ENCODE measurements around the gene MIF4GD.
"Not testable (repeated sequence)": the region's sequence is repeated elsewhere in the genome, so short reads cannot be mapped to it uniquely, and the experiment has no call there.

The MIF4GD gene

DNA sequence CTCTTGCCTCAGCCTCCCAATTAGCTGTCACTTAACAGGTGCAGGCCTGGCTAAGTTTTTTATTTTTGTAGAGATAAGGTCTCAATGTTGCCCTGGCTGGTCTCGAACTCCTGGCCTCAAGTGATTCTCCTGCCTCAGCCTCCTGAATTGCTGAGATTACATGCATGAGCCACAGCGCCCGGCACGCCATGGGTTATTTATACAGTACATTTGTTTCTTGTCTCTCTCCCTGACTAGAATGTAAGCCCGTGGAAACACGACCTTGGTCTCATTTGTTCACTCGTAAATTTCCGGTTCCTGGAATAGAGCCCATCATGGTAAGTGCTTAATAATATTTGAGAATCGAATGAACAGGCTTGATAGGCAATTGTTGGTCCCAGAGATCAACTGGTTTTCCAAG lies 16.2 kb upstream of the MIF4GD start:
- DNase-seq, result no peak

DNA sequence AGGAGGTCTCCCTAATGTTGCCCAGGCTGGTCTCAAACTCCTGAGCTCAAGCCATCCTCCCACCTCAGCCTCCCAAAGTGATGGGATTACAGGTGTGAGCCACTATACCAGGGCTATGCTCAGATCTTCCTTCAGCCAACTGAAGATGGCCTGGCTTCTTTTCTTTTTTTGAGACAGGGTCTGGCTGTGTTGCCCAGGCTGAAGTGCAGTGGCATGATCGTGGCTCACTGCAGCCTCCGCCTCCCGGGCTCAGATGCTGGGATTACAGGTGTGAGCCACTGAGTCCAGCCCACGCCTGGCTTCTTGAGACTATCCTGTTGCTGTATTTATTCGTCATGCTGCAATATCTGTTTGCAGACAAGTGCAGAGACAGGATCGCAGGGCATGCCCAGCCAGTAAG lies 14.1 kb upstream of the MIF4GD start:
- no peak for DNase-seq

GRCh38 chr17:75280189-75280588 lies 9.2 kb upstream of the MIF4GD start:
- DNase-seq, result not testable (repeated sequence)

GRCh38 chr17:75277664-75278071 lies 6.6 kb upstream of the MIF4GD start:
- no peak for DNase-seq

- no peak for DNase-seq
Observed at GRCh38 chr17:75273977-75274708, 3.1 kb upstream of the MIF4GD start.

GRCh38 chr17:75272848-75273184 lies 1.8 kb upstream of the MIF4GD start:
- DNase-seq, result no peak

DNA sequence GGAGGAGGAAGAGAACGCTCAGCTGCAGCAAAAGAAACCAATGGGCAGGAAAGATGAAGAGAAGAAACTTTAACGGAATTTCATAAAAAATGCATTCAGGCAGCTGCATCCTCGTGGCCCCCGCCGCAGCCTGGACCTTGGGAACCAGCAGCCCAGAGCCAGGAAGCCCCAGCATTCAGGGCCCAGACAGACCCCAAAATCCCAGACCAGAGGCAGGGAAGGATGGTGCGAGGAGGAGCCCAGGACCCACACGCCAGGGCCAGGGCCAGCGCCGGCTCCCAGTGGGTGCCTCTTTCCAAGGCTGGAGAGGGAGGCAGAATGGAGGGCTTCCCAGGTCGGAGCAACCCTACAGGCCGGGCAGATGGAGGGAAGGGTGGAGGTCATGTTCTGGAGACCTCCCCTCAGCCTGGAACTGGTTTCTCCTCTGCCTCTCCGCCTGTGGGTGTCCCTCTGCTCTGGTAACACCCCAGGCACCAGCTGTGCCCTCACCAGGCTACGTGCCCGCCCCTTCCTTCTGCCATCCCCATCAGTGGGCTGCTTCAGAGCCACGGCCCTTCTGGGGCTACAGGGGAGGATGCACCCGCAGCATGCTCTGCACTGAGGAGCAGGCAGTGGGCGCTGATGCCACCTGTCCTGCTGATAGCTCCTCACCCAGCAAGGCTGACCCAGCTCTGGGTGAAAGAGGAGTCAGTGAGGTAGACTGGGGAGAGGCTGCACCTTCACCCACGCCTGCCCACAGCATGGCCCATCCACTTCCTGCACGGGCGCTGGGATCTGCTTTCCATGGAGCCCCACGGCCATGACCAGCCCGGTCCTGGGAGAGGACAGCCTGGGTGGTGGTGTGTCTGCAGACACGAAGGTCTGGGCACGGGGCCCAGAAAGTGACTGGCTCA lies 1.2 kb upstream of the MIF4GD start:
- no peak for DNase-seq

- peak; percentile 11 for DNase-seq
Observed at GRCh38 chr17:75271233-75271954, 363 bp upstream of the MIF4GD start.

DNA sequence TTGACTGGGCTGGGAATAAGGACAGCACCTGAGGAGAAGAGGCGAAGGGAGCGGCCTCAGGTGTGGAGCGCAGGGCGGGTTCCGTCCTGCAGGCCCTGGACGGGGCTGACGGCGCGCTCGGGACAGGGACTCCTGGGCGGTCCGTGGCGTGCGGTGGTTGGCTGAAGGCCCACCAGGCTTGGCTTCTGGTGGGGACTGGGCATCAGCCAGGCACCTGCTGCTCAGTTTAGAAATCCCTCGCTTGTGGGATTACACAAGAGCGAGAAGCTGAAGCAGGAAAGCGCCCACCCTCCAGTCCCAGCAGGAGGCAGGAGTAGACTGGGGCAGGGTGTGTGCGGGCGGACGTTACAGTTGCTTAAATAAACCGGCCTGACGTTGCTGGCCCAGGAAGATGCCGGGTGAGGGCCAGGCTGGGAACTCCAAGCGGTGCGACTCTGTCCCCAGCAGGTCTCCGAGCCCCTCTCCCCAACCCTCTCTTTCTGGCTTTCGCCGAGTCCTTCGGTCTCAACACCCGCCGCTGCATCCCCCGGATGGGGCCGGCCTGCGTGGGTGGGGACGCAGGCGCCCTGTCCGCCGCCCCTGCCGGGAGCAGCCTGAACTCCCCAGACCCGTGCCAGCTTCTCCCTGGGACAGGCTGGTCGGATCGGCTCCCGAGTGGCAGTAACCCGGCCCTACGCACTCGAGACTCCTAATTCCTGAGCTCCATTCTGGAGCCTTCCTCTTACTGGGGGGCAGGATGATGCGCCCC lies 639 bp downstream of the MIF4GD start:
- DNase-seq, result peak; percentile 48

- DNase-seq, result no peak
Observed at GRCh38 chr17:75269844-75270217, 1.2 kb downstream of the MIF4GD start.

DNA sequence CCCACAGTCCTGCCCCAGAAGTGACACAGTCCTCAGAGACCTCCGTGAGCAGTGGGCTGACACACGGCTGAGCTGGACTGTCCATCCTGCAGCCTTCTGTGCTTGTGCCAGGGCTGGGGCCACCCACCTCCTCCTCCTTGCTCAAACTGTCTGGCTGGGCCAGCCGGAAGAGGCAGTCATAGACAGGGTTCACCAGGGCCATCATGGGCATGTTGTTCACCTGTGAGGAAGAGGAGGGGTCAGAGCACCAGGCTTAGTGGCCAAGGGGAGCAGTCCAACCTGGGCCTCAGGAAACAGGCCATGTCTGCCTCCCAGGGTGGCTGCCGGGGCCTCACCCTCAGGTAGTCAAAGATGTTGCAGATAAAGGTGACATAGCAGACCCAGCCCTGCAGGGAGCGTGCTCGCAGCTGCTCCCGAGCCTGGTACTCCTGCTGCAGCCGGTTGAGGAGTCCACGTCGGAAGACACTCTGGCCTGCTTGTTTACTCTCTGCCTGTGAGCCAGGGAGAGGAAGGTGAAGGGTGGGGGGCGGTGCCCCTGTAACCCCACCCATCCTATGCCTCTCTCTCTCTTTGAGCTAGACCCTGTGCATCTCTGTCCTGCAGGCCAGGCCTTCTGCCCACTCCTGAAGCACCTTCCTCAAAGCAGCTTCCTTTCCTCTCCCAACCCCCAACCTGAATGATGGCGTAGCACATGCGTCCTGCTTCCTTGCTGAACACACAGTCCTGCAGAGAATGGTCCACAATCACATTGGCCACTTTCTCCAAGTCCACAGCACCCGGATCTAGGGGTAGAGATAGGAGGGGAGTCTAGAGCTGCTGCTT lies 3.4 kb downstream of the MIF4GD start:
- peak; percentile 82 for DNase-seq

- DNase-seq, result no peak
Observed at GRCh38 chr17:75267153-75267410, 3.9 kb downstream of the MIF4GD start.

DNA sequence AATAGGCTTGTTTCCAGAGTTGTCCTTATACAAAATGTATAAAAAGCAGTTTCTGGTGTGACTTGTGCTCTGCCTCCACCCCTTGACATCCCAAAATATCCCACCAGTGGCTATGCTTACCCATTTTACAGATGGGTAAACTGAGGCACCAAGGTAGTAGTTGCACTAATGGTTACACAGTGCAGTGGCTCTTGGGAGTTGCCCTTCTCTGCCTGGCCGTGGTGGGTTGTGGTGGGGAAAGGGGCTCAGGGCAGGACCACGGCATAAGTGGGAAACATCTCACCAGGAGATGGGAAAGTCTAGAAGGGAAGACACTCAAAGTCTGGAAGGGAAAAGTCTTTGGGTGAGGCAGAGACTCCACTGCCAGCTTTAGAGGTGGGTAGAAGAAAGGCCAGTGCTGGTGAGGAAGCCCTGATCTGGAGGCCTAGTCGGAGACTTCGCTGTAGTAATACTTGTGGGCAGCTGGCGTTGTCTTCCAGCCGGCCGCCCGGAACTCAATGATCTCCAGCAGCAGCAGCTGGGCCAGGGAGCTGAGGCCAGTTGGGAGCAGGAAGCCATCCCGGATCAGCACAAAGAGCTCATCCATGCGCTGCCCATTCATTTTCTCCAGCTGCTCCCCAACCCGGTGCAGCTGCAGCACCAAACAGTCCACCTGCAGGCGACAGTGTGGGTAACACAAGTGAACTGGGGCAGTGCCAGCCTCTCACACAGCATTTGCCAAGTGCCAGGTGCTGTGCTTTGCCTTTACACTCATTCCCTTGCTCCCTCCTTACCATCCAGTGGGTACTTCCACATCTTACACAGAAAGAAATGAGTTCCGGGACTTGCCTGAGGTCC lies 4.5 kb downstream of the MIF4GD start:
- peak; percentile 91 for DNase-seq

DNA sequence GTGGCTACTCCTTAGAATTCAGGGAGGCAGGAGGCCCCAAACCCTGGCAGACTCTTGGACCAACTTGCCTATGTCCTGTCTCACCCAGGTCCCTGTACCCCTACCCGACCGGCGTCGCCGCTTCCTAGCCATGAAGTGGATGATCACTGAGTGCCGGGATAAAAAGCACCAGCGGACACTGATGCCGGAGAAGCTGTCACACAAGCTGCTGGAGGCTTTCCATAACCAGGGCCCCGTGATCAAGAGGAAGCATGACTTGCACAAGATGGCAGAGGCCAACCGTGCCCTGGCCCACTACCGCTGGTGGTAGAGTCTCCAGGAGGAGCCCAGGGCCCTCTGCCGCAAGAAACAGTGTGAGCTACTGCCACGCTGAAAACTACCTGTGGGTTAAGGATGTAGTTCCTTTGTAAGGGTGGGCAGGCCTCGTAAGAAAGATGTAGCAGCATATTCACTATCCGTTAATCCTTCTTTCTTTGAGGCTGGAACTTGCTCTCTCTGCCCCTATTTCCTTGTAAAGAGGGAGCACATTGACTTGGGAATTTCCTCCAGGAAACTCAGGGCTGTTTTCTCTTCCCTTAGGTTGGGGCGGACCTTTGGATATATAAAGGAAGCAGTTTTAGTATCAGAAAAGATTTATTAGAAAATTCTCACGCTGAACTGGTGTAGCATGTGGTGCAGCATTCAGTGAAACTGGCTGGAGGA lies 5.3 kb downstream of the MIF4GD start:
- no peak for DNase-seq

GRCh38 chr17:75263055-75263454 lies 8.0 kb downstream of the MIF4GD start:
- DNase-seq, result no peak

GRCh38 chr17:75262112-75262606 lies 8.9 kb downstream of the MIF4GD start:
- DNase-seq, result no peak

DNA sequence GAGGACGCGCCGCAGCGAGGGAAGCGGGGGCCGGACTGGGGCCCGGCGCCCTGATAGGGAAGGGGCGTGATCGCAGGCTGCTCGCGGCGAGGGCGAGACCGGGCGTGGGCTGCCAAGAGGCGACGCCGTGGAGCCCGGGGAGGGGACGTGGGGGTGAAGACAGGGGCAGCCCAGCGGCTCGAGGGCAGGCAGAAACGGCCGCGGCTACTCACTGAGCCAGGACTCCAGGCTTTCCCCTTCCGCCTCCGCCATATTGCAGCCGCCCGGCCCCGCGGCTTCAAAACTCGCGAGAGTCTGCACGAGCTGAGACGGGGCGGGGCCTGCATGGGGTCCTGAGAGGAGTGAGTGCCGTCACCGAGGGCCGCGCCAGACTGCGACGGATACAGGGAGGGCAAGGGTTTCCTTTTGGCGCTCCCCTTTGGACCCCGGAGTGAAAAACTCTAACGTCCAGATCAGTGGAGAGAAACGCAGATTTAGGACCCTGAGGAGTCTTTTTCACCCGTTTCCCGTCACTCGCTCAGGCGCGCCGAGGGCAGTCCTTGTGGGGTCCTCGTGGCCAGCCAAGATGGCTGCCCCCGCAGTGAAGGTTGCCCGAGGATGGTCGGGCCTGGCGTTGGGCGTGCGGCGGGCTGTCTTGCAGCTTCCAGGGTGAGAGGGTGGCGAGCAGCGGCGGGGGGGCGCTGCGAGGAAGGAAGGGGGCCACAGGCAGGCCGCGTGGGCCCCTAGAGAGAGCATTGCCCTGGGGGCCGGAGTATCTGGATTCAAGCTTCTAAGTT lies 9.5 kb downstream of the MIF4GD start, which contains the start of the genes GGA3 and MRPS7:
Gene GGA3, minus strand, starts transcription at position 271 of the 776 bp plus-strand sequence. Its CDS starts 19 bp downstream, at position 252.
Gene MRPS7, plus strand, starts transcription at position 544 of the 776 bp plus-strand sequence. Its CDS starts 22 bp downstream, at position 566.
- peak; percentile 92 for DNase-seq

DNA sequence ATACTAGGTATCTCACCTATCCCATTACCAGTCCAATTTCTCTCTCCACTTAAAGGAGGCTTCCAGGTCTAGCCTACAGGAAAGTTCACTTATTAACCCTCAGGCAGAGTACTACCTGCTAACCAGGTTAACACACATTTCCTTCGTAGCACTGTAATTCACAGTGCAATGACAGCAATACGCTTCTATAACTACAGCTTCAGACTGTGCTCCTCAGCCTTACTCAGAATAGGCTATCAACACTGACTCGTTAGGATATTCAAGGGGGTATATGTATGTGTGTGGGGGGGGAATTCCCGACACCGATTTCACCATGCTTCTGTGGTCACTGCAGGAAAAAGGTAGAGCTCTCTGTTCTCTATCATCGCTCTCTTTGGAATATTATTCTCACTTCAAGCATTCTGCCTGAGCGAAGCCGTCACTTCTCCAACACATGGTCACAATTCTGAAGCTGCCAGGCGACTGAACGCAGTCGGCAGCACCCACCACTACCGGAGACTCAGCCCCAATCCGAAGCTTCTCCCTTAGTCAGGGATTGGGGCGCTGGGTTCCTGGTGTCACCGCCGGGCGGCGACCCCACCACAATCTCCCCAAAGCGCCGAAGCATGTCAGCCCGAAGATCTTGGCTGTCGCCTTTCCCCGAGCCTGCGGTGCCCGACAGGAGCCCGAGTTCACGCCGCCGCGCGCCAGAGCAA lies 10.2 kb downstream of the MIF4GD start:
- DNase-seq, result no peak

DNA sequence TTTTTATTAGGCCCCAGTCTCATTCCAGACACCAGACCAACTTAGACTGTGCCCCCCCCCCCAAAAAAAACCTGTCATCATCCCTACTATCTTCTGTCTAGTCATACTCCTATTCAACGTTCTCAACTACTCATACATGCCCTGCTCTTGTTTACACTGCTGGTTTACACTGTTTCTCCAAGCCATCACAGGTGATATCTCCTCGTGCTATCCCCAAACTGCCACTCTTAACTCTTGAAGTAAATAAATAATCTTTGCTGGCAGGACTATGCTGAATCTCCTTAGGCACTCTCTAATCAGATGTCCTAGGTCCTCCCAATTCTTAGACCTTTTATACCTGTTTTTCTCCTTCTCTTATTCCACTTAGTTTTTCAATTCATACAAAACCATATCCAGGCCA lies 13.8 kb downstream of the MIF4GD start:
- not testable (repeated sequence) for DNase-seq
